Measurements from ENCODE around the gene SGK1.

Gene SGK1

DNA sequence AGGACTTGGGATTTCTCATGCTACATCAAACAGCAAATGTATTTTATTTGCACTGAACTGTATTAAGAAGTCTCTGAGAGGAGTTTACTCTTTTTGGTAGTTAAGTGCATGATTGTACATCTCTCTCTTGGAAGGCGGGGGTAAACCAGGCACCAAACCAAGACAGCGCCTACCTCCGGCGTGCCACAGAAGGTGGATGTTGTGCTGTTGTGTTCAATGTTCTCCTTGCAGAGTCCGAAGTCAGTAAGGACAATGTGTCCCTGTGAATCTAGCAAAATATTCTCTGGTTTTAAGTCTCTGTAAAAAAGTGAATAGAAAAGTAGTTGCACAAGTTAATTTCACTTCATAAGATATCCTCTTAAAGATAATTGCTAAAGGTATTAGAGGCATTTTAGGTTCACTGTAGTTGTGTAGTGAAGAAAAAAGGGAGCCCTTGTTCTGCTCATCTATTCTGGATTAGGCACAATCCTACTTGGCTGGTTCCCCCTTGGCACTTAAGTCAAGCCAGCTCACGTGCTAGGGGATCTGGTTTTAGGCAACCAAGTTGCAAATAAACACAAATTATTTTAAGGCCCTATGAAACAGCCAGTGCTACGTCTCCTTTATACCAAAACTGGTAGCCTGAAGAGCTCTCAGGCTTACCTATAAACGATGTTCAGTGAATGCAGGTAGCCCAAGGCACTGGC lies 145.7 kb downstream of the SGK1 start (continued):
- no peak for TF ChIP-seq ZNF292 (tag by site-specific recombination; IDR thresholded peaks at IDR 0.05; ENCODE audit: borderline replicate concordance, low read depth)
- TF ChIP-seq, protein P1, sequence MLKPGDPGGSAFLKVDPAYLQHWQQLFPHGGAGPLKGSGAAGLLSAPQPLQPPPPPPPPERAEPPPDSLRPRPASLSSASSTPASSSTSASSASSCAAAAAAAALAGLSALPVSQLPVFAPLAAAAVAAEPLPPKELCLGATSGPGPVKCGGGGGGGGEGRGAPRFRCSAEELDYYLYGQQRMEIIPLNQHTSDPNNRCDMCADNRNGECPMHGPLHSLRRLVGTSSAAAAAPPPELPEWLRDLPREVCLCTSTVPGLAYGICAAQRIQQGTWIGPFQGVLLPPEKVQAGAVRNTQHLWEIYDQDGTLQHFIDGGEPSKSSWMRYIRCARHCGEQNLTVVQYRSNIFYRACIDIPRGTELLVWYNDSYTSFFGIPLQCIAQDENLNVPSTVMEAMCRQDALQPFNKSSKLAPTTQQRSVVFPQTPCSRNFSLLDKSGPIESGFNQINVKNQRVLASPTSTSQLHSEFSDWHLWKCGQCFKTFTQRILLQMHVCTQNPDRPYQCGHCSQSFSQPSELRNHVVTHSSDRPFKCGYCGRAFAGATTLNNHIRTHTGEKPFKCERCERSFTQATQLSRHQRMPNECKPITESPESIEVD (tag by site-specific recombination; IDR thresholded peaks at IDR 0.05), result no peak
- no peak for TF ChIP-seq ZIC2 (tag by site-specific recombination; IDR thresholded peaks at IDR 0.05)
- TF ChIP-seq, protein P2, sequence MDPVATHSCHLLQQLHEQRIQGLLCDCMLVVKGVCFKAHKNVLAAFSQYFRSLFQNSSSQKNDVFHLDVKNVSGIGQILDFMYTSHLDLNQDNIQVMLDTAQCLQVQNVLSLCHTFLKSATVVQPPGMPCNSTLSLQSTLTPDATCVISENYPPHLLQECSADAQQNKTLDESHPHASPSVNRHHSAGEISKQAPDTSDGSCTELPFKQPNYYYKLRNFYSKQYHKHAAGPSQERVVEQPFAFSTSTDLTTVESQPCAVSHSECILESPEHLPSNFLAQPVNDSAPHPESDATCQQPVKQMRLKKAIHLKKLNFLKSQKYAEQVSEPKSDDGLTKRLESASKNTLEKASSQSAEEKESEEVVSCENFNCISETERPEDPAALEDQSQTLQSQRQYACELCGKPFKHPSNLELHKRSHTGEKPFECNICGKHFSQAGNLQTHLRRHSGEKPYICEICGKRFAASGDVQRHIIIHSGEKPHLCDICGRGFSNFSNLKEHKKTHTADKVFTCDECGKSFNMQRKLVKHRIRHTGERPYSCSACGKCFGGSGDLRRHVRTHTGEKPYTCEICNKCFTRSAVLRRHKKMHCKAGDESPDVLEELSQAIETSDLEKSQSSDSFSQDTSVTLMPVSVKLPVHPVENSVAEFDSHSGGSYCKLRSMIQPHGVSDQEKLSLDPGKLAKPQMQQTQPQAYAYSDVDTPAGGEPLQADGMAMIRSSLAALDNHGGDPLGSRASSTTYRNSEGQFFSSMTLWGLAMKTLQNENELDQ (tag by site-specific recombination; IDR thresholded peaks at IDR 0.05; ENCODE audit: low read depth), result no peak
- no peak for TF ChIP-seq ZNF140 (tag by site-specific recombination; IDR thresholded peaks at IDR 0.05)

DNA sequence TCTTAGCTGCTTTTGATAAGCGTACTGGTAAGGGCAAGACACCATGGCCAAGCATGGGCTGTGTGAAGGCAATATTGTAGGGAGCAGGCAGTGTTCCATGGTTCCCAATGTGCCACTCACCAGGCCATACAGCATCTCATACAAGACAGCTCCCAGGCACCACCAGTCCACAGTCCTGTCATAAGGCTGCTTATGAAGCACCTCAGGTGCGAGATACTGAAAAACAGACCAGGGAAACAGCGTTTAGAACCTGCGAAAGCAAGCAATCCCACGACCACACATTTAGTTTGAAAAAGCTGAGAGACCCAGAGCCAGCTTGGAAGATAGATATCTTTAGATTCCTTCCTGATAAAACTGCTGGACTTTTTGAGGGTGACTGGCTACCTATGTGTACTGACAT lies 146.4 kb downstream of the SGK1 start:
- Histone ChIP-seq H3K27ac (ENCODE audit: extremely low read depth, low read depth, low read length) (no peak overlapping the region), H3K4me1 (ENCODE audit: control insufficient read depth, insufficient read depth, low read length) (no peaks in the 10 kb centered on the region), H3K9me3 (ENCODE audit: control insufficient read depth, insufficient read depth, low read depth, low read length) (no peaks in the 10 kb centered on the region), H3K4me3 (ENCODE audit: low read depth, low read length) (no peak overlapping the region), H3K36me3 (ENCODE audit: control insufficient read depth in 2 of 2, insufficient read depth in 1 of 2, low read length in 2 of 2) (peaks cover 0 to 58% of the 10 kb centered on the region in 2 experiments; a peak in 1 of 3 replicates)
- POLR2A ChIA-PET, result no interaction called here
- CTCF ChIA-PET, result interaction anchor here (0.6 to 2.5 kb wide), 5 partner anchors 15 to 769 kb away, joined by 3 to 20 read pairs (median 3); no protein-coding TSS in a partner anchor
- TF ChIP-seq ZNF664 (tag by site-specific recombination; IDR thresholded peaks at IDR 0.05) (no peak), ZNF658 (tag by site-specific recombination; IDR thresholded peaks at IDR 0.05) (no peak), TCF7L2 (IDR thresholded peaks at IDR 0.05; ENCODE audit: borderline replicate concordance, low read depth, low read length) (no peak), ZNF37A (tag by site-specific recombination; IDR thresholded peaks at IDR 0.05) (no peak), OSR2 (tag by site-specific recombination; IDR thresholded peaks at IDR 0.05) (no peak), ZEB2 (tag by site-specific recombination; IDR thresholded peaks at IDR 0.05) (no peak), ZNF350 (tag by site-specific recombination; IDR thresholded peaks at IDR 0.05) (no peak), ZNF623 (tag by site-specific recombination; IDR thresholded peaks at IDR 0.05) (no peak), KLF9 (tag by site-specific recombination; IDR thresholded peaks at IDR 0.05; ENCODE audit: low read depth) (no peak)
- TF ChIP-seq, protein P1 (tag by site-specific recombination; IDR thresholded peaks at IDR 0.05), result no peak
- TF ChIP-seq, protein P3, sequence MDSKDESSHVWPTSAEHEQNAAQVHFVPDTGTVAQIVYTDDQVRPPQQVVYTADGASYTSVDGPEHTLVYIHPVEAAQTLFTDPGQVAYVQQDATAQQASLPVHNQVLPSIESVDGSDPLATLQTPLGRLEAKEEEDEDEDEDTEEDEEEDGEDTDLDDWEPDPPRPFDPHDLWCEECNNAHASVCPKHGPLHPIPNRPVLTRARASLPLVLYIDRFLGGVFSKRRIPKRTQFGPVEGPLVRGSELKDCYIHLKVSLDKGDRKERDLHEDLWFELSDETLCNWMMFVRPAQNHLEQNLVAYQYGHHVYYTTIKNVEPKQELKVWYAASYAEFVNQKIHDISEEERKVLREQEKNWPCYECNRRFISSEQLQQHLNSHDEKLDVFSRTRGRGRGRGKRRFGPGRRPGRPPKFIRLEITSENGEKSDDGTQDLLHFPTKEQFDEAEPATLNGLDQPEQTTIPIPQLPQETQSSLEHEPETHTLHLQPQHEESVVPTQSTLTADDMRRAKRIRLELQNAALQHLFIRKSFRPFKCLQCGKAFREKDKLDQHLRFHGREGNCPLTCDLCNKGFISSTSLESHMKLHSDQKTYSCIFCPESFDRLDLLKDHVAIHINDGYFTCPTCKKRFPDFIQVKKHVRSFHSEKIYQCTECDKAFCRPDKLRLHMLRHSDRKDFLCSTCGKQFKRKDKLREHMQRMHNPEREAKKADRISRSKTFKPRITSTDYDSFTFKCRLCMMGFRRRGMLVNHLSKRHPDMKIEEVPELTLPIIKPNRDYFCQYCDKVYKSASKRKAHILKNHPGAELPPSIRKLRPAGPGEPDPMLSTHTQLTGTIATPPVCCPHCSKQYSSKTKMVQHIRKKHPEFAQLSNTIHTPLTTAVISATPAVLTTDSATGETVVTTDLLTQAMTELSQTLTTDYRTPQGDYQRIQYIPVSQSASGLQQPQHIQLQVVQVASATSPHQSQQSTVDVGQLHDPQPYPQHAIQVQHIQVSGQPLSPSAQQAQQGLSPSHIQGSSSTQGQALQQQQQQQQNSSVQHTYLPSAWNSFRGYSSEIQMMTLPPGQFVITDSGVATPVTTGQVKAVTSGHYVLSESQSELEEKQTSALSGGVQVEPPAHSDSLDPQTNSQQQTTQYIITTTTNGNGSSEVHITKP (tag by site-specific recombination; IDR thresholded peaks at IDR 0.05), result no peak
- TF ChIP-seq, protein P4, sequence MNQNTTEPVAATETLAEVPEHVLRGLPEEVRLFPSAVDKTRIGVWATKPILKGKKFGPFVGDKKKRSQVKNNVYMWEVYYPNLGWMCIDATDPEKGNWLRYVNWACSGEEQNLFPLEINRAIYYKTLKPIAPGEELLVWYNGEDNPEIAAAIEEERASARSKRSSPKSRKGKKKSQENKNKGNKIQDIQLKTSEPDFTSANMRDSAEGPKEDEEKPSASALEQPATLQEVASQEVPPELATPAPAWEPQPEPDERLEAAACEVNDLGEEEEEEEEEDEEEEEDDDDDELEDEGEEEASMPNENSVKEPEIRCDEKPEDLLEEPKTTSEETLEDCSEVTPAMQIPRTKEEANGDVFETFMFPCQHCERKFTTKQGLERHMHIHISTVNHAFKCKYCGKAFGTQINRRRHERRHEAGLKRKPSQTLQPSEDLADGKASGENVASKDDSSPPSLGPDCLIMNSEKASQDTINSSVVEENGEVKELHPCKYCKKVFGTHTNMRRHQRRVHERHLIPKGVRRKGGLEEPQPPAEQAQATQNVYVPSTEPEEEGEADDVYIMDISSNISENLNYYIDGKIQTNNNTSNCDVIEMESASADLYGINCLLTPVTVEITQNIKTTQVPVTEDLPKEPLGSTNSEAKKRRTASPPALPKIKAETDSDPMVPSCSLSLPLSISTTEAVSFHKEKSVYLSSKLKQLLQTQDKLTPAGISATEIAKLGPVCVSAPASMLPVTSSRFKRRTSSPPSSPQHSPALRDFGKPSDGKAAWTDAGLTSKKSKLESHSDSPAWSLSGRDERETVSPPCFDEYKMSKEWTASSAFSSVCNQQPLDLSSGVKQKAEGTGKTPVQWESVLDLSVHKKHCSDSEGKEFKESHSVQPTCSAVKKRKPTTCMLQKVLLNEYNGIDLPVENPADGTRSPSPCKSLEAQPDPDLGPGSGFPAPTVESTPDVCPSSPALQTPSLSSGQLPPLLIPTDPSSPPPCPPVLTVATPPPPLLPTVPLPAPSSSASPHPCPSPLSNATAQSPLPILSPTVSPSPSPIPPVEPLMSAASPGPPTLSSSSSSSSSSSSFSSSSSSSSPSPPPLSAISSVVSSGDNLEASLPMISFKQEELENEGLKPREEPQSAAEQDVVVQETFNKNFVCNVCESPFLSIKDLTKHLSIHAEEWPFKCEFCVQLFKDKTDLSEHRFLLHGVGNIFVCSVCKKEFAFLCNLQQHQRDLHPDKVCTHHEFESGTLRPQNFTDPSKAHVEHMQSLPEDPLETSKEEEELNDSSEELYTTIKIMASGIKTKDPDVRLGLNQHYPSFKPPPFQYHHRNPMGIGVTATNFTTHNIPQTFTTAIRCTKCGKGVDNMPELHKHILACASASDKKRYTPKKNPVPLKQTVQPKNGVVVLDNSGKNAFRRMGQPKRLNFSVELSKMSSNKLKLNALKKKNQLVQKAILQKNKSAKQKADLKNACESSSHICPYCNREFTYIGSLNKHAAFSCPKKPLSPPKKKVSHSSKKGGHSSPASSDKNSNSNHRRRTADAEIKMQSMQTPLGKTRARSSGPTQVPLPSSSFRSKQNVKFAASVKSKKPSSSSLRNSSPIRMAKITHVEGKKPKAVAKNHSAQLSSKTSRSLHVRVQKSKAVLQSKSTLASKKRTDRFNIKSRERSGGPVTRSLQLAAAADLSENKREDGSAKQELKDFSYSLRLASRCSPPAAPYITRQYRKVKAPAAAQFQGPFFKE (tag by site-specific recombination; IDR thresholded peaks at IDR 0.05; ENCODE audit: borderline replicate concordance), result no peak
- TF ChIP-seq, protein P5, sequence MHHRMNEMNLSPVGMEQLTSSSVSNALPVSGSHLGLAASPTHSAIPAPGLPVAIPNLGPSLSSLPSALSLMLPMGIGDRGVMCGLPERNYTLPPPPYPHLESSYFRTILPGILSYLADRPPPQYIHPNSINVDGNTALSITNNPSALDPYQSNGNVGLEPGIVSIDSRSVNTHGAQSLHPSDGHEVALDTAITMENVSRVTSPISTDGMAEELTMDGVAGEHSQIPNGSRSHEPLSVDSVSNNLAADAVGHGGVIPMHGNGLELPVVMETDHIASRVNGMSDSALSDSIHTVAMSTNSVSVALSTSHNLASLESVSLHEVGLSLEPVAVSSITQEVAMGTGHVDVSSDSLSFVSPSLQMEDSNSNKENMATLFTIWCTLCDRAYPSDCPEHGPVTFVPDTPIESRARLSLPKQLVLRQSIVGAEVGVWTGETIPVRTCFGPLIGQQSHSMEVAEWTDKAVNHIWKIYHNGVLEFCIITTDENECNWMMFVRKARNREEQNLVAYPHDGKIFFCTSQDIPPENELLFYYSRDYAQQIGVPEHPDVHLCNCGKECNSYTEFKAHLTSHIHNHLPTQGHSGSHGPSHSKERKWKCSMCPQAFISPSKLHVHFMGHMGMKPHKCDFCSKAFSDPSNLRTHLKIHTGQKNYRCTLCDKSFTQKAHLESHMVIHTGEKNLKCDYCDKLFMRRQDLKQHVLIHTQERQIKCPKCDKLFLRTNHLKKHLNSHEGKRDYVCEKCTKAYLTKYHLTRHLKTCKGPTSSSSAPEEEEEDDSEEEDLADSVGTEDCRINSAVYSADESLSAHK (tag by site-specific recombination; IDR thresholded peaks at IDR 0.05), result no peak

All from HEK293 (cell line).